GM12891 (cell line): ENCODE measurements around the gene CEMP1.
"Not testable (repeated sequence)": the region's sequence is repeated elsewhere in the genome, so short reads cannot be mapped to it uniquely, and the experiment has no call there.

Experiments
- POLR2AphosphoS5 ChIP-seq: IDR thresholded peaks from 2 replicates; pipeline ENCODE4 v1.6.1; 2011; ENCODE audit warnings: low read depth, low read length, control low read depth
- TAF1 ChIP-seq: IDR thresholded peaks from 2 replicates; pipeline ENCODE4 v1.6.1; 2011; ENCODE audit warnings: low read depth, low read length, control low read depth

- not testable (repeated sequence) for TF ChIP-seq POLR2AphosphoS5, TAF1
These were observed 48.9 kb upstream of the CEMP1 start for GRCh38 chr16:2580143-2580542.
